GM18517 (cell line): Measurements from ENCODE around the gene SCAMP3.

Experiments used
- ATAC-seq: cut with Tn5 transposase; IDR thresholded peaks from one replicate; pipeline ENCODE4 v1.9.1; 2021; ENCODE audit warnings: mild to moderate bottlenecking, moderate library complexity; ENCODE audit not compliant: unreplicated experiment

Gene SCAMP3

DNA sequence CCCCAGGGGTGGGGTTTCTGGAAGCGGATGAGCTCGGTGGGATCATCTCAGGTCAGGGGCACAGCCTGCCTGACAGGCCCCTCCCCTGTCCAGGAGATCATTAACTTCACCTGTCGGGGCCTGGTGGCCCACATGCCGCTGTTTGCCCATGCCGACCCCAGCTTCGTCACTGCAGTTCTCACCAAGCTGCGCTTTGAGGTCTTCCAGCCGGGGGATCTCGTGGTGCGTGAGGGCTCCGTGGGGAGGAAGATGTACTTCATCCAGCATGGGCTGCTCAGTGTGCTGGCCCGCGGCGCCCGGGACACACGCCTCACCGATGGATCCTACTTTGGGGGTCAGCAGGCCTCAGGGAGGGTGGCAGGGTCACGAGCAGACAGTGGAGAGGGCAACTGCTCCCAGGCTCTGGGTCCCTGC lies 23.5 kb upstream of the SCAMP3 start:
- no peak for ATAC-seq

GRCh38 chr1:155285063-155285462 lies 22.9 kb upstream of the SCAMP3 start:
- ATAC-seq: no peak

DNA sequence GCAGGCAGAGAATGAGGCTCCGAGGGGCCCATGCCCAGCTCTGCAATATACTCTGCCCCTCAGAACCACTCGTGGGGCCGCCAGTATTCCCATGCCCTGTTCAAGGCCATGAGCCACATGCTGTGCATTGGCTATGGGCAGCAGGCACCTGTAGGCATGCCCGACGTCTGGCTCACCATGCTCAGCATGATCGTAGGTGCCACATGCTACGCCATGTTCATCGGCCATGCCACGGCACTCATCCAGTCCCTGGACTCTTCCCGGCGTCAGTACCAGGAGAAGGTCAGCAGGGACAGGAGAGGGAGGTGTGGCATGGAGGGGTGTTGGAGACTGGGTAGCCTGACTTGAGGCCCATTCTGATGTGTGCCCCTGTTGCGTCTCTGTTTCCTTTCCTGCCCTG lies 22.3 kb upstream of the SCAMP3 start:
- ATAC-seq: no peak

DNA sequence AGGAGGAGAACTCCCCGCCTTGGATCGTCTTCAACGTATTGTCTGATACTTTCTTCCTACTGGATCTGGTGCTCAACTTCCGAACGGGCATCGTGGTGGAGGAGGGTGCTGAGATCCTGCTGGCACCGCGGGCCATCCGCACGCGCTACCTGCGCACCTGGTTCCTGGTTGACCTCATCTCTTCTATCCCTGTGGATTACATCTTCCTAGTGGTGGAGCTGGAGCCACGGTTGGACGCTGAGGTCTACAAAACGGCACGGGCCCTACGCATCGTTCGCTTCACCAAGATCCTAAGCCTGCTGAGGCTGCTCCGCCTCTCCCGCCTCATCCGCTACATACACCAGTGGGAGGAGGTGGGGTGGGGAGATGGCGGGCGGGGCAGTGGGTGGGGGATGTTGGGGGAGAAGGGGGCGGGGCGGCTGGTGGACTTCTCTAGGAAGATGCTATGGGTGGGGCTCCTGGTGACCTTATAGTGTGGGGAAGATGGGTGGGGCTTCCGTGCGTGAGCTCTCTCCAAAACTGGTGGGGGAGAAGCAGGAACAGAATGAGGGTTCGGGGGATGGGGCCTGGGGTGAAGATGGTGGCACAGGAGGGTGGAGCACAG lies 20.4 kb upstream of the SCAMP3 start:
- ATAC-seq: no peak

DNA sequence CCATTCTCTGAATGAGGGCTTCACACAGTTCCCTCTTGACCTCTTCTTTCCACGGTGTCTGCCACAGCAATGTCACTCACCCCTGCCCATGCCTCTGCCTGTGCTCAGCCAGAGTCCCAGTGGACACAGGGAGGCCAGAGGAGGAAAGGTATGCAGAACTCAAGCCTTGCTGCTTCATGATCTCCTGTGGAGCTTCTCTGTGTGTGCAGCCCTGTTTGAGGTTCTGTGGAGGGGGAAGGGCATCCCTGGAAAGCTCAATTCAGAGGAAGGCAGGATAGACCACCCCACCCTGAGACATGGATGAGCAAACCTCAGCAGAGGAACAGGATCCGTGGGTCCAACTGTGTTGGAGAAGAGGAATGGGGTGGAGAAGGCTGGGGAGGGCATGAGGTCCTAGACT lies 17.1 kb upstream of the SCAMP3 start:
- no peak for ATAC-seq

DNA sequence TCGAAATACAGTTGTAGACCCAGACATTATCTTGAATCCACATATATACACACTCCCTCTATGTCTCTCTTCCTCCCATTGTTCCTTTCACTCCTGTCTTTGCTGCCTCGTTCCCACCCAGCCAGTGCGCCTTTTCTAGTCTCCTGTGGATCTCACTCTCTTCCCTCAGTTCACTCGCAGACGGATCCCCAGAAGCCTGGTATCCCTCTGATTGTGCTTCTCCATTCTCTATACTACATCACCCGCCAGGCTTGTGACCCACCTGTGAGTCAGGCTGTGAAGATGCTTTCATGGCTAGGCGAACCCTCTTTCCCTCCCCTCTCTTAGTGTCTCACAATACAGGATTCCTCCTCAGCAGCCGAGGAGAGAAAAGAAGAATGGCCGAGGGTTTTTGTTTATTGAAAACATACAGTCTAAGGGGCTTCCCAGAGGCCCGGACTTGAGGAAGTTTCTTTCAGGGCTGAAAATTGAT lies 16.6 kb upstream of the SCAMP3 start:
- no peak for ATAC-seq

DNA sequence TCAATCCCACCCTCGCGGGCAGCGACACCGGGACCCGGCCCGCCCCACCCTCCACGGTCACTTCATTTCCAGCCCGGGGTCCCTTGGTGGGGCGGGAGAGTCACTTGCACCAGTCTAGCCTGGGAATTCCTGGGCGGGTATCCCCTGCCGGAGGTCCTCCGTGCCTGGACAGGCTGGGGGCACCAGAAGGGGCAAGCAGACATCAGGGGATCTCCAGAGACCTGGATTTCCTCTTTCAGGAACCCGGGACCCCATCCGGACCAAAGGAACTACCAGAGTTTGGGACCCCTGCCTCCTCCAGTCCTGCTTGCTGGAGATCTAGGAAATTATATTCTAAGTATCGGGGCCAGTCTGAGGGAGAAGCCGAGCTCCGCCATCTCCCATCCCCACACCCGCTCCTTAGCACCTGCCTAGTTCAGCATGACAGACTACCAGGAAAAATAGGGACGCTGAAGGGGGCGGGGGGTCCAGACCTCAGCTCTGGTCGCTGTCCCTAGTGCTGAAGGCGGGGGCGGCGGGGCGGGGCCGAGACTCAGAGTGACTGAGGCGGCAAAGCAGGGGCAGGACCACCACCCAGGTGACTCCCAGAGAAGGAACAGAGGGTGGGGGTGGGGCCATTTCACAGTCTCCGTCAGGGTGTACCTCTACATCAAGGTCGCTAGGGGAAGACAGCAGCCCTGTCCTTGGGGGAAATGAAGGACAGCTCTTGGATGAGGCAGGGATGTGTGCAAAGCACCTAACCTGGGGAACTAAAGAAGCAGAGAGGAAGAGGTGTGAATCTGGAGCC lies 15.9 kb upstream of the SCAMP3 start:
- ATAC-seq: no peak

DNA sequence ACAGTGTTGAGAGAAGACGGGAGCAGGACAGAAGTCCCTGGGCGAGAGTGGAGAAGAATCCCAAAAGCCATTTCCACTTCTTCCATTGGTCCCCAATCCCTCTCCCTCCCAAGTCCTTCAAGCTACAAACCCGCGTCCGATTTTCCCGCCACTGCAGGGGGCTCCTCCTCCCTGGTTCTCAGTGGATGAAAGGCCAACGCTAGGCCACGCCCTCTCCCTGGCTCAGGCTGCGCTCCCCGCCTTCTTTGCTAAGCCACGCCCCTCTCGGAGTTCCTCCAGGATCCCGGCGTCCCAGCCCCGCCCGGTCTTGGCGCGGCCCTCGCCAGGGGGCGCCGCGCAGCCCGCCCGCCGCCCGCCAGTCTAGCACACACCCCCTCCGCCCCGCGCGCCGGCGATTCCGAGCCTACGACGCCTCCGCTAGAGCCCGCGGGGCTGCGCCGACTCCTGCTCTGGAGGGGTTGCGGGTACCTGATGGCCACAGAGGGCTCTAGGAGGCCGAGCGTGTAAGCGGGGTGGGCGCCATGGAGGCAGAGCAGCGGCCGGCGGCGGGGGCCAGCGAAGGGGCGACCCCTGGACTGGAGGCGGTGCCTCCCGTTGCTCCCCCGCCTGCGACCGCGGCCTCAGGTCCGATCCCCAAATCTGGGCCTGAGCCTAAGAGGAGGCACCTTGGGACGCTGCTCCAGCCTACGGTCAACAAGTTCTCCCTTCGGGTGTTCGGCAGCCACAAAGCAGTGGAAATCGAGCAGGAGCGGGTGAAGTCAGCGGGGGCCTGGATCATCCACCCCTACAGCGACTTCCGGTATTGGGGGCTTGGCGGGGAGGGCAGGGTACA lies 15.1 kb upstream of the SCAMP3 start, which contains the start of gene HCN3:
Gene HCN3 (plus strand): TSS at position 394 of the 832 bp plus-strand sequence. CDS start 128 bp downstream, at position 522.
- peak; percentile 62 for ATAC-seq

DNA sequence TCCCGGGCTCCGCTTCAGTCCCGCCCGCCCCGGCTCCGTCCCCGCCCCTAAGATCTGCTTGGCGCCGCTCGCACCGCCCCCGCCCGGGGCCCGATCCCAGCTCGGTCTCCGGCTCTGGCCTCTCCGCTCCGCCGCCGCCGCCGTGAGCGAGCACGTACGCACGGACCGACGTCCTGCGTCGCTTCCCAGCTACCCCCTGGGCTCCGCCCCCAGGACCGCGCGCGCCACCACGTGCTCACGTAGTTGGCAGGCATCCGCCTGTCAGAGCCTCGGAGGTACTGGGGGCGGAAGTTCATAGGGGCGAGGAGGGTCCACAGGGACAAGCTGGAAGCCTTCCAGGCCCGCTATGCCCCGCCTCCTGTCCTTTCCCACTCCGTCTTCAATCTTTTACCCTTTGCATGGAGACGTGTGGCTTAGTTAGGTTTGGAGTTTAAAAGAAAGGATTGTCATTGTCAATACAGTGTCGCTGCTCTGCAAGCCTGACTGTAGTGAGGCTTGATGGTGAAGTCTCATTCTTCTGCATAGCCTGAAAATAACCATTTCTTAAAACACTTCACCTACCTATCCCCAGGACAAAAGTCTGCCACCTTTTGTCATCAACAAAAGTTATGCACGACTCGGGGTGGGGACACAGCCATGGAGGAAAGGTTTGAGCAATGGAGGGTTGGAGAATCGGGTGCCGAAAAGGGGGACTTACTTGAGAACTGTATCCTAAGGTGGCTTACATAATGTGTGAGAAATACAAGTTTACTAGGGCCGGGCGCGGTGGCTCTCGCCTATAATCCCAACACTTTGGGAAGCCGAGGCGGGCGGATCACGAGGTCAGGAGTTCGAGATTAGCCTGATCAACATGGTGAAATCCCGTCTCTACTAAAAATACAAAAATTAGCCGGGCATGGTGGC lies 11.4 kb upstream of the SCAMP3 start, which contains the start of gene CLK2:
Gene CLK2 (minus strand): TSS at position 162 of the 903 bp plus-strand sequence. CDS start 2,527 bp downstream, outside the sequence.
- peak; percentile 60 for ATAC-seq

DNA sequence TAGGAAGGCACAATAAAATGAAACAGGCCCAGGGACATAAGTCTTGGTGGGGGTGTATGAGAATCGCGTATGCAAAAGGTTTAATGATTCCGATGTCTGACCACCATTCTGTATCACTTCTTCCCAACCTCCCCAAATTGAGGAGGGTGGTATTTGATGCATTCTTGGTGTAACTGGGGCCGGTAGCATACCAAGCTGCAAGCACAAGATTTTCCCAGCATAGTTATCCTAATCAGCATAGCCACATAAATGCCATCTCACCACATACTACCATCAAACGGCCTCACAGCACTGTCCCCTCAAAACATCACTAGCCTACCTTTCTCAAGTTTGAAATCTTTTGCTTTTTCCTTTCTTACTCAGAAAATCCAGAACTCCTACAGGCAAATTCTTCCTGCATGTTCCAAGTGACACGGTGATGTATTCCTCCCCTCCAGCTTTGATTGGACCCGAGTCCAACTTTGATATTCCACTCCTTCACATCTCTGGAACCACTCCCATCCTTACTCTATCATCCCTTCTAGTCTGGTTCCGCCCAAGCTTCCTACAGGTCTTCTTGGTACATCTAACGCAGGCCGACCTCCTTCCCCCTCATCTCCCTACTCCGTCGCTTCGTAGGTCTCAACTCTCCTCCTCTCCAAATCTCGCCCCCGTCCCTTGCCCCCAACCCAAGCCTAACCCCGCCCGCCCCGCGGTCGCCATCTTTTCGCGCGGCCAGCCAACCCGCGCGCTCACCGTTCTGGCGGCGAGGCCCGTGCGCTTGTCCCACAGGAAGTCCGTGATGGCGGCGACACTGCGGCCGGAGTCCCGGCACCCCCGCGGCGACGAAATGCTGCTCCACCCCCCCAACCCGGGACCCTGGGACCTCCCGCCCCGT lies 10.5 kb upstream of the SCAMP3 start:
- ATAC-seq: peak; percentile 17

- no peak for ATAC-seq
These were observed 7.2 kb upstream of the SCAMP3 start for GRCh38 chr1:155269381-155269780.

- ATAC-seq: no peak
These were observed 6.5 kb upstream of the SCAMP3 start for GRCh38 chr1:155268630-155269029.

GRCh38 chr1:155267373-155267772 lies 5.2 kb upstream of the SCAMP3 start:
- no peak for ATAC-seq

- ATAC-seq: no peak
These were observed 4.4 kb upstream of the SCAMP3 start for GRCh38 chr1:155266553-155266952.

GRCh38 chr1:155263067-155263466 lies 907 bp upstream of the SCAMP3 start:
- ATAC-seq: no peak

- ATAC-seq: peak; percentile 9
These were observed 688 bp downstream of the SCAMP3 start for GRCh38 chr1:155261493-155261851.

GRCh38 chr1:155260276-155260675 lies 1.9 kb downstream of the SCAMP3 start:
- no peak for ATAC-seq

DNA sequence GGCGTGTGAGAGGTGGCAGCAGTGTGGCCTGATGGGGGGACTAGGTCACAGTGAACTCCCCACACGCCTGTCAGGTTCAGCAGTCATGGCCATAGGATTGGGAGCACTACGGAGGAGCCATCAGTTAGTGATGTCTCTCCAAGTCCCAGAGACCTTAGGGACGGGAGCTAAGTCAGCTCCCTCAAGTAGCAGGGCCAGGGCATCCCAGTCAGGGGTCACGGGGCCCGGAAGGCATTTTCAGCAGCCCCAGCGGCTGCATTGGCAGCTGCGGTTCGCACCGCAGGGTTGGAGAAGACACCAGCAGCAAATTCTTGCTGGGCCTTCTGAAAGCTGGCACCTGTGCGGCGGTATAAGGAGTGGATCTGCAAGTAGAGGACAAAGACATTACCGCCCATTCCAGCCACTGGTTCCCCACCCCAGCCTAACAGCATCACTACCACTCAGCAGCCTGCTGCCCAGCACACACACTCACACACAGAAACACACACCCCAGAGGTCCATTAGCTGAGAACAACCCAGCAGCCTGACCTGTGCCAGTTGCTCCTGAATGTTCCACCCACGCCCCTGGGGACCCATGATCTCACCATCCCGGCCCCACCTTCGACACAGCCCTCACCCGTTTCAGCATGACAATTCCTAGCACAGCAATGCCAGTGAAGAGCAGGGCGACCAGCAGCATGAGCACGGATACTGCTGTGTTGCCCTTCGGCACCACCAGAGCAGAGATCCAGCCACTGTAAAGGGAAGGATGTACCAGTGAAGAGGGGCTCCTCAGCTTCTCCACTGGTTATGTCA lies 5.9 kb downstream of the SCAMP3 start:
- no peak for ATAC-seq
